EL (cell line): ENCODE results near the gene SLTM.
"Not testable (repeated sequence)": the region's sequence is repeated elsewhere in the genome, so short reads cannot be mapped to it uniquely, and the experiment has no call there.

Experiments
- DNase-seq: peaks from one replicate; pipeline ENCODE4 v3.0.0-alpha.2; 2016

Gene SLTM

DNA sequence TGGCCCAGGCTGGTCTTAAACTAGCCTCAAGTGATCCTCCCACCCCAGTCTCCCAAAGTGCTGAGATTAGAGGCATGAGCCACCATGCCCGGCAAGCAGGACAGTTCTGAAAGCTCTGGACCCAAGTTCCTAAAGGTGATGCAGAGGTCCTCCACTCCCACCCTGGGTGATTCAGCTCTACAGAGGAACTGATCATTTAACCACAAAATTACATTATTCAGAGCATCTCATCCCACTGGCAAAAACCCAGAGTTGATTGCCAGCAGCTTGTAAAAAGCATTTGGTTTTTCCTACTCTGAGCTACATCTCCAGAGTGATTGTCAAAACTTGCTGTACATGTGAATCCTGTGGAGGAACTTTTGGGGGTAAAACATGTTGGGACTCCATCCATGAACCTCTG lies 60.2 kb downstream of the SLTM start:
- peak; percentile 60 for DNase-seq

DNA sequence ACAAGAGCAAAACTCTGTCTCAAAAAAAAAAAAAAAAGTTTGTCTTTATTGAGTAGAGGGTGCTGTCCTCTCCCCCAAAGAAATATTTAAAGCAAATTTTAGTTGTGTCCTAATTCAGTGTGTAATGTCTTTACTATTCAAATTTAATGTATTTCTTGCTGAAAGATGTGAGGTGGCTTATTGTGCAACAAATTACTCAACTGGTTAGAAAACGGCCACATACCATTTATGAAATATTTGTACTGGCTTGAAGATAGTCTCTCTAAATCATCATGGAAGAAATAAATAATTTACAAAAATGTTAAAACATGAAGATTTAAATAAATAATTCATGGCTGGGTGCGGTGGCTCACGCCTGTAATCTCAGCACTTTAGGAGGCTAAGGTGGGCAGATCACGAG lies 63.0 kb downstream of the SLTM start:
- DNase-seq = peak; percentile 6

DNA sequence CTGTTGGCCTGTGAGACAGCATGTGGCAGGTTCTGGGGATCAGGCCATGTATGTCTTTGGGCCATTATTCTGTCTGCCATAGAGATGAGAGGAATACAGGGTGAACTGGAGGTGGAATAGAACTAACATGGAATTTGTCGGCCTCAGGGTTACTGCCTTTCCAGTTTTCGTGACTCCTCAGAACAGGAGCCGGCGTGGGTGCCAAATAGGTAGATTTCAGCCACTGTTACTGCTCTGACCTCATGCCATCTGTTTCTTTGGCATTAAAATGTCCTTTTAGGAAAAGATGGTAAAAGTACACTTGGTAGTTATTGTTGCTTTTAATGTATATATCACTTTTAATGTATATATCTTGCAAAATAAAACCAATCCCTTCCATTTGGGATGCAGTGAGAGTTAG lies 65.6 kb downstream of the SLTM start:
- DNase-seq = no peak

DNA sequence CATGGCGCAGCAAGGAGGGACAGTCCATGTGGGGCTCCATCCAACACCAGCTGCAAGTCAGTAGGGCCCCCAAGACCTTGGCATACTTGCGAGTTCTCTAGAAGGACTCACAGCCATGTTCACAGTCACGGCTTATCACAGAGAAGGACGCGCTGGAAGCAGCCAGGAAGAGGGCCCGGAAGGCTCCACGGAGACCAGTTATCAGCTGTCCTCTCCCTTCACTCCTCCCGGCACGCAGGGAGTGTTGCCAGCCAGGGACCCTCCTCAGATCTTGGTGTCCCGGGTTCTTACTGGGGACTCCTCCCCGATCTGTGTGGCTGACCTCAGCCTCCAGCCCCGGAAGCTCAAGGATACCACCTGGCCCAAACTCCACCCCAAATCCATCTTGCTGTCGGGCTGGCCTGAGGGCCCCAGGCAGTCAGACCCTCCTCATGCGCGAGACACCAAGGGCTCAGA lies 68.0 kb downstream of the SLTM start:
- DNase-seq = no peak

DNA sequence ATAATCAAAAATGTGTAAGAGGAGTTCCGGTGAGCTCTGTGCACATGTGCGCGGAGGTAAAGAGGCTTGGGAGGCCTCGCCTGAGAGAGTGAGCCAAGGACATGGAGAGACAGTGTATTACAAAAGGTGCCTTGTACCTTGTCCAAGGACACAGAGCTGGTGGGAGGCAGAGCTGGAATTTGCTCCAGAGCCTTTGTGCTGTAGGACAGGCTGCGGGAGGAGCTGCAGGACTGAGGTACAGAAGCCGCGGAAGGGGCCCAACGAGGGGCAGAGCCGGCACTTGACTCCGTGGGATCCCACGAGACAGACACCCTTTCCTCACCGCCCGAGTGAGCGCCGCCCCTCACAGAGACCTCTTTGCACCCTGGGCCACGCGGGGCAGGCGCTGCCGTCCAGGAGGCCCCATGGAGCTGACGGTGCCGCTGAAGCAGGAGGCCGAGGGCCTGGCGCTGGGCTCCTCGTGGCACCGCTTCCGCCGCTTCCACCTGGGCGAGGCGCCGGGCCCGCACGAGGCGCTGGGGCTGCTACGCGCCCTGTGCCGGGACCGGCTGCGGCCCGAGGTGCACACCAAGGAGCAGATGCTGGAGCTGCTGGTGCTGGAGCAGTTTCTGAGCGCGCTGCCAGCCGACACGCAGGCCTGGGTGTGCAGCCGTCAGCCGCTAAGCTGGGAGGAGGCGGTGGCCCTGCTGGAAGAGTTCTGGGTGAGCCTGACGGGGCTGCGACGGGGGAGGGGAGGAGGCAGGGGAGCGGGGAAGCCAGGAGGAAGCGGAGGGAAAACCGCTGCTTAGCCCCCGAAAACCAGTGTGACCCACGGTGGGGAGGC lies 68.7 kb downstream of the SLTM start:
- no peak for DNase-seq

DNA sequence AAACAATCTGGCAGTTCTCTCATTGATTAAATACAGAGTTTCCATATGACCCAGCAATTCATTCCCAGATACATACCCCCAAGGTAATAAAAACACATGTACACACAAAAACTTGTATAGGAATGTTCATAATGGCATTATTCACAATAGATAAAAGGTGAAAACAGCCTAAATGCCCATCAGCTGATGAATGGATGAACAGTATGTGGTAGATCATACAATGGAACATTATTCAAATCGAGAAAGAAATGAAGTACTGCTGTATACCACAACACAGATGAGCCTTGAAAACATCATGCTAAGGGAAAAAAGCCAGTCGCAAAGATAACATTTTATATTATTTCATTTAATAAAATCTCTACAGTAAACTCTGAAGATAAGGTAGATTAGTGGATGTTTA lies 71.2 kb downstream of the SLTM start:
- DNase-seq = no peak

DNA sequence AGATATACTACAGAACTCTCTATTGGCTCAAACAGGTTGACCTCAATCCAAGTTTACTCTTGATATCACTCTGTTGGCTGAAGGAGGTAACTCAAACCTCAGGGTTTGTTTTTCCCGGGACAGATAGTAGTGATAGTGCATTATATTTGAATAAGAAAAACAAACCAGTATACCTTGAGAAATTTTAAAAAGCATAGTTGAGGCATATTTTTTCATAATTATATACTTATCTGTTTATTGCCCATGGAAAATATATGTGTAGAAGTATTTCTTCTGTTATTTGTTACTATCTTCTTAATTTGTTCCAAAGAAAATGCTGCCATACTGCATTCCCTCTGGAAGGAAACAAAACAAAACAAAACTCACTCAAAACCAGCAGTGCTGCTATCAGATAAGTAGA lies 76.9 kb downstream of the SLTM start:
- not testable (repeated sequence) for DNase-seq

DNA sequence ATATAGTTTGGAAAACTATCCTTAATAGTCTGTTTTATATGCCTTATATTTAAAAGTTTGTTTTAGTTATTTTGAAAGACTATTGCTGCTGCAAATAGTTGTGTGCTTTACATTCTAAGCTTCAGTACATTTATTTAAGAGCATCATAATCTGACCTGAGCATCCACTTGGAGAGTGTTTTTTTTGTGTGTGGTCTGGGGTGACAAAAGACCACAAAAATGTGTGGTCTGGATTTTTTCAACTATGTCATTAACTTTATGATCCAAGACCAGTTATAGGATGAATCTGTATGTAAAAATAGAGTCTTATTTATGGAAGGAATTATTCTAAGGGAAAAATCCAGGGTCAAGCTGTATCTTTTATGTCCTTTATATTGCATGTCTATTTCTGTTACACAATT lies 77.4 kb downstream of the SLTM start:
- peak; percentile 72 for DNase-seq

DNA sequence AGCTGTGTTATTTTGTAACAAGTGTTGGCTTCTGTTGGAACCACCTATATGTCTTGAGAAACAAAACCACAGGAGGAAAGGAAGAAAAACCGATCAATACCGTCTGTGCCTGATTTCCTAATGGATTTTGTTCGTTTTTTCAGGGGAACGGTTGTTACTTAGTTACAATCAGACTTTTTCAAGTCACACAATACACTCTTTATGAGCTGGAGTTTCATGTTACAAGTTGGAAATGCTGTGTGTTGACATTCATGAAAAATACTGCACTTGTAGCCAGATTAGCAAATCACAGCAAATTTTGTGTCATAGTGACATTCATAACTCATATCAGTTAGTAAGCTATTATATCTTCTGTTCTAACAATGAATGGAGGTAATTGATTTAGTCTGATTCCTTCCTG lies 78.9 kb downstream of the SLTM start:
- no peak for DNase-seq

DNA sequence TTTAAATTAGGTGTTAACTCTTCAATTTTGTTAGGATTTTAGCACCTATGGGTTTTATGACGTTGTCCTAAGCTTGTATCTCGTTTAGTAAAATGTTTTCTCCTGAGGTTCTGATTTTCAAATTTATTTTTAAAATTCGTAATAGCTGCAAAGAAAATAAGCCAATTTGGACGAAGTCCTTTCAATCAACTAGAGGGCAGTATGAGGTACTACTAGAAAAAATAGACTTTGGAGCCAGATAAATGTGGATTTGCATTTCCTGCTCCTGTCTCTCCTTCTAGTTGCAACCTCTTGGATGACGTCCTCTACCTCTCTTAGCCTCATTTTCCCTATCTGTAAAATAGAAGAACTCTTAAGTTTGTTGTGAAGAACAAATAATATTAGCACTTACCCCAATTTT lies 81.1 kb downstream of the SLTM start:
- DNase-seq = no peak

DNA sequence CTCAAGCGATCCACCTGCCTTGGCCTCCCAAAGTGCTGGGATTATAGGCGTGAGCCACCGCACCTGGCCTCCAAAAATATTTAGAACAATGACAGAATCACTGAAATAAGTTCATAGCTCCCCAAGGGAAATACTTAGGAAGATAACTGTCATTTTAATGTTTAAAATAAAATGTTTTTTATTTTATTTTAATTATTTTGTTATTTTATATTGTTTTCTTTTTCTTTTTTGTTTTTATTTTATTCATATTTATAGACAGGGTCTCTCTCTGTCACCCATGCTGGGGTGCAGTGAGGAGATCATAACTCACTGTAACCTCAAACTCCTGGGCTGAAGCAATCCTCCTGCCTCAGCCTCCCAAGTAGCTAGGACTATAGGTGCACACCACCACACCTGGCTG lies 82.3 kb downstream of the SLTM start:
- DNase-seq = not testable (repeated sequence)

DNA sequence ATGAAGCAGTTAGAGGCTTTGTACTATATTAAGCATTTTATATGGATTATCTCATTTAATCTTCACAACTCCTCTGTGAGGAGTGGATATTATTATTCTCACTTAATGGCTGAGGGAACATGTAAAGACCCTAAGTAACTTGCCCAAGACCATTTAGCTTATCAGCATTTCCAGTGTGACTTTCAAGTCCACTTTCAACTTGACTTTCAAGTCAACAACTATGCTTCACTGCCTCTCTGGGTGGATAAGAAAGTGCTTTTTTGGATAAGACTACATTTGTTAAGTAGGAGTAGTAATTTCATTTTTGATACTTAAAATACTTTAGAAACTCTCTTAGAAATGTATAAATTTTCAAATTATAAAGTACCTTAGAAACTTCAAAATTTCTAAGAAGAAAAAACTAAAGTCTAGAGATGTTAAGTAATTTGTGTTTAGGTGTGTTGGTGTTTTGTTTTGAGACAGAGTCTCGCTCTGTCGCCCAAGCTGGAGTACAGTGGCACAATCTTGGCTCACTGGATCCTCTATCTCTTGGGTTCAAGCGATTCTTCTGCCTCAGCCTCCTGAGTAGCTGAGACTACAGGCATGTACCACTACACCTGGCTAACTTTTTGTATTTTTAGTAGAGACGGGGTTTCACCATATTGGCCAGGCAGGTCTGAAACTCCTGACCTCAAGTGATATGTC lies 90.6 kb downstream of the SLTM start:
- DNase-seq = no peak

DNA sequence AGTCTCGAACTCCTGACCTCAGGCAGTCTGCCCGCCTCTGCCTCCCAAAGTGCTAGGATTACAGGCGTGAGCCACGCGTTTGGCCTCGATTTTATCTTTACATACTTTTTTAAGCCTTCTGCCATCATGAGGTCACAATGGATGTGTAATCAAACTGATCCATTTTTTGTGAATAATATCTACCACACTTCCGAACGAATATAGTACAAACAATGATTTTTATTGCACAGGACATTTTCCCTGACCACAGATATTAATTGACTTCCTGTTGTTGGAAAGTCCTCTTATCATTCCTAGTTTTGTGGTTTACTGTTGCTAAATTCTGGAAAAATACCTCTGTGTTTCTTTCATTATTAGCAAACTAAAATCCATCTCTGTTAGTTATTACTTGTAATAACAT lies 93.4 kb downstream of the SLTM start:
- peak; percentile 40 for DNase-seq

DNA sequence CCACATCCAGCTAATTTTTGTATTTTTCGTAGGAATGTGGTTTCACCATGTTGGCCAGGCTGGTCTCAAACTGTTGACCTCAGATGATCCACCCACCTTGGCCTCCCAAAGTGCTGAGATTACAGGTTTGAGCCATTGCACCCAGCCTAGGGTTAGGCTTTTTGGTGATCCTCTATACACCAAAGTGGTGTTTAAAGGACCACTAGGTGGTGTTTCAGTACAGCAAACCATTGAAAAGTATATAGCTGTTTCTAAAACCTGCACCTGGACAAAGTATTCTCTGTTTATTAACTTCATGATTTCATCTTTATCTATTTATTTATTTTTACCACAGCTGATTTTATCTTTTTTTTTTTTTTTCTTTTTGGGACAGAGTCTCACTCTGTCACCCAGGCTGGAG lies 94.0 kb downstream of the SLTM start:
- peak; percentile 6 for DNase-seq

DNA sequence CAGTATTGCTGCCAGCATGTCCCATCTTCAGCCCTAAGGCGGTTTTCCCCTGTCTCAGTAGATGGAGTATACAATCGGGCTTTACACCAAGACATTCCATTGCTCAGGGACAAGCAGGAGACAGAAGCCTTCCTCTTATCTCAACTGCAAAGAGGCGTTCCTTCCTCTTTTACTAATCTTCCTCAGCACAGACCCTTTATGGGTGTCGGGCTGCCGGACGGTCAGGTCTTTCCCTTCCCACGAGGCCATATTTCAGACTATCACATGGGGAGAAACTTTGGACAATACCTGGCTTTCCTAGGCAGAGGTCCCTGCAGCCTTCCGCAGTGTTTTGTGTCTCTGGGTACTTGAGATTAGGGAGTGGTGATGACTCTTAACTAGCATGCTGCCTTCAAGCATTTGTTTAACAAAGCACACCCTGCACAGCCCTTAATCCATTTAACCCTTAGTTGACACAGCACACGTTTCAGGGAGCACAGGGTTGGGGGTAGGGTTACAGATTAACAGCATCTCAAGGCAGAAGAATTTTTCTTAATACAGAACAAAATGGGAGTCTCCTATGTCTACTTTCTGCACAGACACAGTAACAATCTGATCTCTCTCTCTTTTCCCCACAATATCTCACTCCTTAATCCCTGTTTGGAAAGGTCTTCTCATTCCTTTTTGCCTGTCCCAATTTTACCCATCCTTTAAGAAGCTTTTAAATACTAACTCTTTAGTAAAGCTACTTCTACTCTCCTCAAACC lies 99.6 kb downstream of the SLTM start:
- DNase-seq = not testable (repeated sequence)

DNA sequence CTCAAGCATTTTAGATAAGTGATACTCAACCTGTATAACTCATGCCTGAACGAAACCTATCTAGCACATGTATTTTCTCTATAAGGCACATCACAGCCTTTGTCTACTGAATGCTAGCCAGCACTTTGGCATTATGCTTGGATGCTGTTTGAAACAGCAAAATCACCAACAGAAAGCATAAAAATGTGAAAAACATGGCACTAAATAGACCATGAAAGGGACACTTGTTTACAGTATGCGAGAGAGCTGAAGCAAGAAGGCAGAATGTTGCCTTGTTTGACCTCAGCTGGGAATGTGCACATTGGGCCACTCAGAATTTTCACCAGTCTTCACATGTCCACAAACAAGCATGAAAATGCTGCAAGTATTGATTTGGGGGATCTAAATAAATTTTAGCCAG lies 102.9 kb downstream of the SLTM start:
- no peak for DNase-seq
